Non-pigmented ciliary epithelial cell (primary cell): ENCODE measurements around the gene GHITM.
"Not testable (repeated sequence)": the region's sequence is repeated elsewhere in the genome, so short reads cannot be mapped to it uniquely, and the experiment has no call there.

Source experiments
- DNase-seq: peaks from one replicate; pipeline ENCODE4 v3.0.0-alpha.2; 2010; ENCODE audit warnings: low read depth

GHITM gene

DNA sequence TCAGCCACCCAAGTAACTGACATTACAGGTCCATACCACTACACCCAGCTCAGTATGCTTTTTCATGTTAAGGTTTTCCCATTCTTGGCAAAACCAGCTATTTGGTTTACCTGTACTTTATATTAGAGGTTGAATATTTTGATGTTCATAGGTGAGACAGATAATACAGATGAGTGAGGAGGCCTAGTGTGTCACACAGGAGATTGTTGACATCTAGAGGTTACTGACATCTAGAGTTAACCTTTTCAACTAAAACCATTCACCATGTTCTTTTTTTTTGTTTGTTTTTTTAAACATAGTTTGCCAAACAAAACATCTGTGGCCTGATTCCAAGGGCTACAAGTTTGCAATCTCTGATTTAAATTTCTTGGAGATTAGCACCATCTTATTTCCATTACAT lies 8.0 kb downstream of the GHITM start:
- DNase-seq: no peak

DNA sequence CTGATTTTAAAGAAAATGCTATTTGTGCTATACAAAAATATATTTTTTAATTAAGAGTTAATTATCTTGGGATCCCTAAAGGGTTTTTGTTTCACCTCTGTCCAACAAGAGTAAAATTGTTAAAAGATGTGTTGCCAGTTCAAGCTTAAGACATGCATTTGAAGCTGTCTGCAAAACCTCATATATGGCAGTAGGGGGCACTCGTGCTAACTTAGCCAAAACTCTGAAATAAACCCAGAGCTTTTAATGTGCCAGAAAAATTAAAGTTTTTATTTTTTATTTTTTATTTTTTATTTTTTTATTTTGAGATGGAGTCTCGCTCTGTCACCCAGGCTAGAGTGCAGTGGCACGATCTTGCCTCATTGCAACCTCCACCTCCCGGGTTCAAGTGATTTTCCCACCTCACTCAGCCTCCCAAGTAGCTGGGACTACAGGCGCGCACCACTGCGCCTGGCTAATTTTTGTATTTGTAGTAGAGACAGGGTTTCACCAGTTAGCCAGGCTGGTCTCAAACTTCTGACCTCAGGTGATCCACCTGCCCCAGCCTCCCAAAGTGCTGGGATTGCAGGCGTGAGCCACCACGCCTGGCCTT lies 8.8 kb downstream of the GHITM start:
- DNase-seq: not testable (repeated sequence)

DNA sequence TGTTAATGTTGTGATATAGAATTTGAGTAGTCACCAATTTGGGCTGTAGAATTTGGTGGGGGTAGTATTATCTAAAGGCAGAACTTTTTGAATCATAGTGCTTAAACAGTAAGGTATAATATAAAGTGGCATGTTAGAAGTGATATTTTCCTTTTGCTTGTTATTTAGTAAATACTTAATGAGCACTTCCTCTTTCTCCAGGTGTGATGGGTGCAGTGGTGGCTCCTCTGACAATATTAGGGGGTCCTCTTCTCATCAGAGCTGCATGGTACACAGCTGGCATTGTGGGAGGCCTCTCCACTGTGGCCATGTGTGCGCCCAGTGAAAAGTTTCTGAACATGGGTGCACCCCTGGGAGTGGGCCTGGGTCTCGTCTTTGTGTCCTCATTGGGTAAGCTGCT lies 10.5 kb downstream of the GHITM start:
- DNase-seq: no peak

DNA sequence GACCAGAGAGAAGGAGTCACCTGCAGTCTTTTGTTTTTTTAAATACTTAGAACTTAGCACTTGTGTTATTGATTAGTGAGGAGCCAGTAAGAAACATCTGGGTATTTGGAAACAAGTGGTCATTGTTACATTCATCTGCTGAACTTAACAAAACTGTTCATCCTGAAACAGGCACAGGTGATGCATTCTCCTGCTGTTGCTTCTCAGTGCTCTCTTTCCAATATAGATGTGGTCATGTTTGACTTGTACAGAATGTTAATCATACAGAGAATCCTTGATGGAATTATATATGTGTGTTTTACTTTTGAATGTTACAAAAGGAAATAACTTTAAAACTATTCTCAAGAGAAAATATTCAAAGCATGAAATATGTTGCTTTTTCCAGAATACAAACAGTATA lies 13.5 kb downstream of the GHITM start:
- no peak for DNase-seq

DNA sequence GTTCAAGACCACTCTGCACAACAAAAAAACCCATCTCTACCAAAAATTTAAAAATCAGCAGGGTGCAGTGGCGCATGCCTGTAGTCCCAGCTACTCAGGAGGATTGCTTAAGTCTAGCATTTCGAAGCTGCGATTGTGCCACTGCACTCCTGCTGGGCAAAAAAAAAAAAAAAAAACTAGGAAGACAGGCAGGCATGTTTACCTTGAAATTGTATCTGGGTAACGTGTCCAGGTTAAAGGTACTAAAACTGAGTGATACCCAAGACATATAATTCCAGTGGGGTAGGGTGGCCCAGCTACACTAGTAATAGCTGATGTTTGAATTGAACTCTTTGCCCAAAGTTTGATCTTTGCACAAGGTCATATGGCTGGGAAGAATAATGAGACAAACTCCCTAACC lies 16.2 kb downstream of the GHITM start:
- DNase-seq: no peak

DNA sequence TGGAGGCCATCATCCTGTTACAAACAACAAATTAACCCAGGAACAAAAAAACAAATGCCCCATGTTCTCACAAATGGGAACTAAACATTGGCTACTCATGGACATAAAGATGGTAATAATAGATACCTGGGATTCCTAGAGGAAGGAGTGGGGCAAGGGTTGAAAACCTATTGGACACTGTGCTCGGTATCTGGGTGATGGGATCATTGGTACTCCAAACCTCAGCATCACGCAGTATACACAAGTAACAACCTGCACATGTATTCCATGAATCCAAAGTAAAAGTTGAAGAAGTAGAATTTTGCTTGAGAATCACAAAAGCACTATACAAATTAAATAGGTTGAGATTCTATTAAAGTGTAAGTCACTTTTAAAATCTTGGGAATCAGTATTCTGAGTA lies 16.7 kb downstream of the GHITM start:
- no peak for DNase-seq

DNA sequence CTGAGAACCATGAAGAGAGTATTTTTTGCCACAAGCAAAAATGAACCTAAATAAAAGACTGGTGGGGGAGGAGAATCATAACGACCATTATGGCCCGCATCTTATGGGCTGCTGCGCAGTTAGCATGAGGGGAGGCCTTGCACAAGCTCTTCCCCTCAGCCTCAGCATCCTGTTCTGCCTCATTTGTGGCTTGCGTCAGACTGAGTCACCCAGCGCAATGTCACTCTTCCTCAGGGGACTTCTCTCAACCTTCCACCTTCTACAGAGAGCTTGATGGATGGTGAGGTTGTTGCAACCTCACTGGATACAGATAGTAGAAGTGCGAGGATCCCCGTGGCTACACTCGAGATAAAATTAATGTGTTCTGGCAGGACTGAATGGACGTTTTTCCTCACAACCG lies 17.5 kb downstream of the GHITM start:
- DNase-seq: no peak

DNA sequence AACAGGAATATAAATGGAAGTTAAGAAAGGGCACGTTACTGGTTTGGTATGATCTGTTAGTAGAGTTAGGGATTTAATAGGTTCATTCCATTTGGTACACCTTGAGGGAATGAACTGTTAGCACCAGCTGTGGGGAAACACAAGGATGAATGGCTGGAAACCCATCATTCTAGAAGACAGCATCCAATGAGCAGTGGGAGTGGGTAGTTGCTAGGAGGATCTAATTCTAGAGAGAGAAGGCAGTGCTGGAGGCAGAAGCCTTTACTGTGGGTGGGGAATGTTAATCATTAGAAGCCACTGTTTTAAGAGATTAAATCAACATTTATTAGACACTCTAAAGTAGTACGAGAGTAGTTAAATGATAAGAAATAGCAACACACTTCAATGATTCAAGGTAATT lies 18.8 kb downstream of the GHITM start:
- DNase-seq: no peak

DNA sequence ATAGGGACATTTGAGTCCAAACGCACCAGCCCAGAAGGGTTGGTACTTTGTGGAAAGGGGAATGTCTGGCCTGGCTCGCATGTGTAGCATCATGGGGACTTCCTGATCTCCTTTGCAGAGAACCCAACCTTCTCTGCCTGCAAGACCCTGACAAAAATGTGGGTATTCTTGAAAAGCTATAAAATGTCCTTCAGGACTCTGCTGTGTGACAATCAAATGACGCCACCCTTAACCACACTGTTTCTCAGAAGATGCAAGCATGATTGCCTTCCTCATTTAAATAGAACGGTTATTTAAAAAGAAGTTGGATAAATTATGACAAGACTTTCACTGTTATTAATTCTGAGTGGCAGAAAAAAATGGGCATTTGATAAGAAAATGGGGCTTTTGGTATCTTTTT lies 19.2 kb downstream of the GHITM start:
- no peak for DNase-seq

DNA sequence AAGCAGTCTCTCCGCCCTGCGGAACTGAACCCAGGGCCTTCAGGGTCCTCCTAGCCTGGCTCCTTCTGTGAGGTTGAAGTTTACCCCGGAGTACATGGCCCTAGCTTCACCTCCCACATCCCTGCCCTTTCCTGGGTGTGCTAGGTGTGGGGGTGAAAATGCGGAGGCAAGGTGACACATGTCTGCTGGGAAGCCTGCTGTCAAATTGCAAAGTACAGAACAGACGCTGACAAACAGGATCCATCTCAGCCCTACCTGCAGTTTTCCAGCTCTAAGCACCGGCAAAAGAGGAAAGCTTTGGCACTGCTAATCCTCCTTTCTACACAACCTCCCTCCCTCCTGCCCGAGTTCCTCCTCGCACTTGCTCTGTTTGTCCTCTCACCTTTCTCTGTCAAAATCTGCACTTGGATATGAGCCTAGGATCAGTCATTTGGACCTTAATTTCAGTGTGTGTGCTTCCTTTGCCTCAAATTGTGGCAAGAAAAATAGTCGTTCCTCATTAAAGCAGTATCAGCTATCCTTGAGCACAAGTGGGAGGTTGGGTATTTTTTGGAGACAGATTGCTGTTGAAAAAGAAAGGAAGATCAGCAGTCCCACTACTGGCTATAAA lies 19.9 kb downstream of the GHITM start:
- no peak for DNase-seq

DNA sequence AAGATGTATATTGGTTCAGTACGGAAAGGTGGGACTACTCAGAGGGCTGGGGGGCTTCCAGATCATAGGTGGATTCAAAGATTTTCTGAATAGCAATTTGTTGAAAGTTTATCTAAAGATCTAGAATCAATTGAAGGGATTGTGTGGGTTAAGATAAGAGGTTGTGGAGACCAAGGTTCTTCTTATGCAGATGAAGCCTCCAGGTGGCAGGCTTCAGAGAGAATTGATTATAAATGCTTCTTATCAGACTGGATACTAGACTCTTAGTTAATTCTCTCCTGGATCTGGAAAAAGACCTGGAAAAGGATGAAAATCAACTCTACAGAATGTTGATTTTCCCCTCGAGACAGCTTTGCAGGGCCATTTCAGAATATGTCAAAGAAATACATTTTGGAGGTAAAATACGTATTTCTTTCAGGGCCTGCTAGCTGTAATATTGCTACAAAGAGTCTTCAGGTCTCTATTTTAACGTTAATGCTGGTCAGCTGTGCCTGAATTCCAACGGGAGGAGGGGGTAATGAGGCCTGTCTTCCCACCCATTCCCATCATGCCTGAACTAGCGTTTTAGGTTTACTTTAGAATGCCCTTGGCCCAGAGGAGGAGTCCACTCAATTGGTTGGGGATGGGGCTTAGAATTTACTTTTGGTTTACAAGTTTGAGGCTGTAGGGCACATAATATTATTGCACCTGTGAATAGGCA lies 21.5 kb downstream of the GHITM start:
- DNase-seq: no peak

DNA sequence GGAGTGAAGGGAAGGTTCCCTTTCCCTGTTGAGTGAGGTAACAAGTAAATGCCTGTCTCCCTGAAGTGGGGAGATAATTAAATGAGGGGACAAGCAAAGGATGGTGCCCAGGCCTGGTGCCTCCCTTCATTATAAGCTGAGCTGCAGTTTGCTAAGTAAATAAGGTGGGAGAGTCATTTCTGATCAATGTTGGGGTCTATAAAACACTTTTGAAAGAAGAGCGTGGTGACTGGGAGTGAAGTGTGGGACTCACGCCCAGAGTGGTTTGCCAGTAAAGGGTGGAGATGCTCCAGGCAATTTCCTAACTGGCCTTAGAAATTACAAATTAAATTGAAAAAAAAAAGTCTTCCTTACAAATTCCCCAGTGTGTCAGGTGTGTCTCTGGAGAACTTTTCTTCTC lies 24.7 kb downstream of the GHITM start:
- no peak for DNase-seq

DNA sequence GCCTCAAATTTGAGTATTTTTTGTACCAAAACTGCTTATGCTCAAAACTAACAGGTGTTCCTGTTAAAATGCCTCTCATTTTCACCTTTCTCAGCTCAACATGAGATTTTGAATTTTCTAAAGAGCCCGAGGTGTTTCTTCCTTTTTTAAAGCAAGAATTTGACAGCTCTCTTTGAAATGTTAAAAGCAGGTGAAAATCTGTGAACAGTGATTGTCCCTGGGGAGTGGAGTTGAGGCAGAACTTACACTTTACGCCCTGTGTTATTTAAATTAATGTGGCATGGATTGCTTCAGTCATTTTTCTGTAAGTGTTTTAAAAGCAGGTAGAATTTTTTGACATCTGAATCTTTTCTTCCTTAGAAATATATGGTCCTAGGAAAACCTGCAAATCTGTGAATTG lies 25.1 kb downstream of the GHITM start:
- DNase-seq: no peak

DNA sequence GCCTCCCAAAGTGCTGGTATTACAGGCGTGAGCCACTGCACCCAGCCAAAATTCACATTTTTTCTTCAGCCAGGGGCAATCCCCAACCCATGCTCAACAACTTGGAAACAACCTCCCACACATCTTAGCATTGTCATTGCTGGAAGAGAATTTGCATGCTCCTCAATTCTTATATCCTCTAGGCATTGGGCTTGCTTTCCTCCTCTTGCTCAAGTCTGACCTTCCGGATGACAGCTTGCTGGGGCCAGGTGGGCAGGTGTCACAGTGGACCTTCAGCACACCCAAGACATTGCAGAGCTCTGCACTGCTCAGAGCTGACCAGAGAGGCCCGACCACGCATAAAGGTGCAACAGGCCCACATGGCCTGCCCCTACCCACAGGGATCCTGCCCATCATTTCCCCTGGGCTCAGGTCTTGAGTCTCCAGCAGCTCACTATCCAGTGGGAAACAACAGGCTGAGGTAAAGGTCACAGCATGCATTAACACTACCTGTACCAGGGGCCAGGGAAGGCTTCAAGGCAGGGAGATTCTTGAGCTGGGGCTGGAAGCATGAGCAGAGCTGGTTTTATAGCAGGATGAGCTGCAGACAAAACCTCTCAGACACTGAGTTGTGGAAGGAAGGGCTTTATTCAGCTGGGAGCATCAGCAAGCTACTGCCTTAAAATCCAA lies 27.4 kb downstream of the GHITM start:
- no peak for DNase-seq

DNA sequence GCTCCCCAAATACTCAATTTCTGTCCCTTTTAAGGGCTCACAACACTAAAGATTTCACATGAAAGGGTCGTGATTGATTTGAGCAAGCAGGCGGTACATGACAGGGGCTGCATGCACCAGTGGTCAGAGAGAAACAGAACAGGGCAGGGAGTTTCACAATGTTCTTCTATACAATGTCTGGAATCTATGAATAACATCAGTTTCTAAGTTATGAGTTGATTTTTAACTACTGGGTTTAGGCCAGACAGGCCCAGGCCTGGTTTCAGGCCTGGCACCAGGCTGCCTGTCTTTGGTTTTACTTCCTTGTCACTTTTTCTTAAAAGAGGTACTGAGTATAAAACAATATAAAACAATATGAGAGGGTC lies 28.0 kb downstream of the GHITM start:
- DNase-seq: not testable (repeated sequence)

DNA sequence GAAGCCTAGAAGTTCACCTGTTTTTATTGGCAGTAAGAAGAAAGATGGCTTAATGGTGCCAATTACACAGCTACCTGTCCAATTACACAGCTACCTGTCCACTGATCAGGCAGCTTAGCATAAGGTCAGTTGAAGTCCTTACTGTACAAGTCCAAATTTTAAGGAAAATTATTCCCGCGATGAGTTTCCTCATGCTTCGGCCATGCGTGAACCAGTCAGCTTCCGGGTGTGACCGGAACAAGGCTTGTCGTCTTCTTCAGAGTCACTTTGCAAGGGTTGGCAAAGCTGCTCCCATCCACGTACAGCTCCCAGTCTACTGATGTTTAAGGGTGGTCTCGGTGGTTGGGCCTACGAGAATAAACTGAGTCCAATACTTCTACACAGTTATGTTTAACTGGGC lies 29.1 kb downstream of the GHITM start:
- not testable (repeated sequence) for DNase-seq

DNA sequence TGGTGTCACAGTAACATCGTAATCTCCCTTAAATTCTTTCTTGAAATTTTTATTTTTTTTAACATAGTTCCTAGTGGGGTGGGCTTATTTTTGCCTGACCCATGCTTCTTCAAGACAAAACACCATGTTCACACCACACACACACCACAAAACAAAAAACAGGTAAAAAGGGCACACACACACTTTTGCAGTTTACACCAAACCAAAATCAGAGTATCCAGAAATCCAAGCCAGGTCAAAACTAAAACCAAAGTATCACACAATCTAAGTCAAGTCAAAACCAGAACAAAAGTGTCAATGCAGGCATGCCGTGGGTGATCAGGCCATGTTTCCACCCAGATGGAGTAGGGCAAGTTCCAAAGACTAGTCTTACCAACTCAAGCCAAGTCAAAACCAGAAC lies 31.9 kb downstream of the GHITM start:
- not testable (repeated sequence) for DNase-seq

DNA sequence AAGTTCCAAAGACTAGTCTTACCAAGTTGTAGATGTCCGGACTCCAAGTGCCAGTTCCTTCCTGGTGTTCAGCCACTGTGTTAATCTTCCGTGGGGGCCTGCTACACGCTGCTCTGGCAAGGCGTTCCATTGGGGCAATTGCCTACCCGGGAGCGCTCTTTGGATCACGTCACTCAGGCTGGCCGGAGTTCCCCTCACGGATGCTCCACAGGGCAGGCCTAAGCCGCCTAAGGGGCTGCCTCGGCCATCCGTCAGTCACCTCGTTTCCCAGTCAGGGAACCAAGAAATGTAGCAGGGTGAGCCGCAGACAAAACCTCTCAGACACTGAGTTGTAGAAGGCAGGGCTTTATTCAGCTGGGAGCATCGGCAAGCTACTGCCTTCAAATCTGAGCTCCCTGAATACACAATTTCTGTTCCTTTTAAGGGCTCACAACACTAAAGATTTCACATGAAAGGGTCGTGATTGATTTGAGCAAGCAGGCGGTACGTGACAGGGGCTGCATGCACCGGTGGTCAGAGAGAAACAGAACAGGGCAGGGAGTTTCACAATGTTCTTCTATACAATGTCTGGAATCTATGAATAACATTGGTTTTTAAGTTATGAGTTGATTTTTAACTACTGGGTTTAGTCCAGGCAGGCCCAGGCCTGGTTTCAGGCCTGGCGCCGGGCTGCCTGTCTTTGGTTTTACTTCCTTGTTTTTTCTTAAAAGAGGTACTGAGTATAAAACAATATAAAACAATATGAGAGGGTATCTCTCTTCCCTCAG lies 32.6 kb downstream of the GHITM start:
- not testable (repeated sequence) for DNase-seq

DNA sequence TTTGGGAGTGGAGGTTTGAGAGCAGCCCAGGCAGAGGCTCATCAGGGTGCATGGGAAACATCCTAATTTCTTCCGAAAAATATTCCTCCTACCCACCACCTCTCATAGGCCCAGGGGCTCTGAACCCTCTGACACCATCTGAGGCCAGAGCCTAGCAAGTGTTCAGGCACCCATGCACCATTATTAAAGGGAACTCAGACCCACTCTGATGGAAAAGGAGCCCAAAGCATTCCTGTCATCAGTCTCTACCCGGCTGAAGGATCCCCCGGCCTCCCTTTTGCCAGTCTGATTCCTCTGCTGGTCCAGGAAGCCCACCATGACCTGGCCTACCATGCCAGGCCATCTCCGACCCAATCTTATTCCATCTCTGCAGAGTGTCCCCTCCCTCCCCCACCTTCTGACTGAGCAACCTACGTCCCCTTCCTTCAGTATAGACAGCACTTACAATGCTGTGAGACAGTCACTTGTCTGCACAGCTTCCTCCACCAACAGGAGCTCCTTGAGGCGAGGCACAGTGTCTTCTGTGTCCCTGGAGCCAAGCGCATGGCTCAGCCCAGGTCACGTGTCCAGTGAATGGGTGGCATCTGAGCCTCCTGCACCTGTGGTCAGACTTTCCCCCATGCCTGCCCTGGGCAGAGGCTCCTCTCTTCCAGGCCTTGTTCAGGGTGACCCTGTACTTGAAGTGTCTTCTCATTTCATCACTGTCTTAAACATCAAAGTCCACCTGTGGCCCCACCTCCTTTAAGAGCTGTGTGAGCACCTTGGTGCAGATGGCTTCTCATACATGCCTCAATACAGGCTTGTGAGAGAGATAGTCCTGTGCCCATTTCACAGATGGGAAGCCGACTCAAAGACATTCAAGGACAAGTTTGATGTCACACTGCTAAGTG lies 33.4 kb downstream of the GHITM start:
- no peak for DNase-seq

DNA sequence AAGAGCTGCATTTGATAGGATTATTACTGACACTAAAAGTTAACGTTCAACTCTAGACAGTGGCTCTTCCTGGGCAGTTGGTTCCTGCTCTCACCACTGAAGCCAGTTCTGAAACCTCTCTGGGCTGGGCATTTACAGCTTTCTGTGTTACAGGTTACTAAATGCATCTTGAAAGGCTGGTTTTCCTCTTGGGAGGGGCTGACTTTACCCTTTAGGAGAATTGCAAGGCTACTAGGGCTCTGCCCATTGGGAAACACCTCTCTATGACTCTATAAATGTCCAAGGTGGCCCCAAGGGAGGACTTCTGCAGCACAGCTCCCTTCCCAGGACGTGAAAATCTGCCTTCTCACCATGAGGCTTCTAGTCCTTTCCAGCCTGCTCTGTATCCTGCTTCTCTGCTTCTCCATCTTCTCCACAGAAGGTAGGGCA lies 34.2 kb downstream of the GHITM start, which contains the start of gene GPR15LG:
Gene GPR15LG (plus strand): TSS at position 301 of the 429 bp plus-strand sequence. CDS start 51 bp downstream, at position 352.
- DNase-seq: no peak

DNA sequence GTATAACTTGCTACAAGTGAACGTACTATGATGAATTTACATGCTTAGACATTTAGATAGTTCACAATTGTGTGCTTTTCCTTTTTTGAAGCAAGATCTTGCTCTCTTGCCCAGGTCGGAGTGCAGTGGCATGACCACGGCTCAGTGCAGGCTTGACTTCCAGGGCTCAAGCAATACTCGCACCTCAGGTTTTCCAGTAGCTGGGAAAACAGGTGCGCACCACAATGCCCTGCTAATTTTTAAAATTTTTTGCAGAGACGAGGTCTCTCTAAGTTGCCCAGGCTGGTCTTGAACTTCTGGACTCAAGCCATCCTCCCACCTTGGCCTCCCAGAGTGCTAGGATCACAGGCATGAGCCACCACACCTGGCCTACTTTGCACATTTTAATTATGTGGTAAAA lies 36.1 kb downstream of the GHITM start:
- no peak for DNase-seq
